IMR-90 (cell line): Measurements from ENCODE around the gene DUS2. TPM values are rescaled to one million over a fixed set of nuclear protein-coding genes. Genes with fewer than 3 reads are reported as not detected.

ENCODE experiments used
- ATAC-seq: fragments of 200-7000 bp; cut with Tn5 transposase; 2 replicates; pipeline ENCODE4 v1.9.1; 2020; ENCODE audit warnings: low read depth, mild to moderate bottlenecking, moderate library complexity
- BruUV-seq: library from RNA; stranded (reverse); fragments of 400-500 nt; replicated peaks from 2 replicates; lab custom pipeline; 2021; lab: Mats Ljungman, UMichigan
- CTCF ChIA-PET: fragments of 300-600 bp; formaldehyde crosslinking; extraction: SDS; loops from one replicate; lab custom pipeline; 2021; ENCODE audit warnings: antibody characterized with exemption; lab: Yijun Ruan, JAX
- POLR2A ChIA-PET: fragments of 300-600 bp; sonication (Branson Sonifier 250); formaldehyde crosslinking; loops from one replicate; lab custom pipeline; 2022; ENCODE audit warnings: antibody characterized with exemption; ENCODE audit not compliant: unreplicated experiment; lab: Charles Lee
- DNase-seq: peaks from one replicate; pipeline ENCODE4 v3.0.0; 2013
- H2AFZ ChIP-seq: replicated peaks from 2 replicates; pipeline ENCODE3; 2013; ENCODE audit warnings: low read length, mild to moderate bottlenecking; ENCODE audit not compliant: poor library complexity
- H2AK5ac ChIP-seq: 2 replicates; pipeline ENCODE4 v1.6.1; 2013; ENCODE audit warnings: low read depth, low read length, inconsistent platforms
- H2AK9ac ChIP-seq: replicated peaks from 2 replicates; pipeline ENCODE3; 2013; ENCODE audit warnings: mild to moderate bottlenecking, low read depth, low read length, moderate library complexity; ENCODE audit not compliant: poor library complexity
- H2BK120ac ChIP-seq: 2 replicates; pipeline ENCODE4 v1.6.1; 2013; ENCODE audit warnings: low read depth, low read length, inconsistent platforms
- H2BK15ac ChIP-seq: 3 replicates; pipeline ENCODE4 v1.6.1; 2013; ENCODE audit warnings: low read depth, low read length, inconsistent platforms
- H2BK20ac ChIP-seq: 2 replicates; pipeline ENCODE4 v1.6.1; 2013; ENCODE audit warnings: low read depth, mild to moderate bottlenecking, inconsistent platforms, low read length, moderate library complexity
- H2BK5ac ChIP-seq: 2 replicates; pipeline ENCODE4 v1.6.1; 2013; ENCODE audit warnings: mild to moderate bottlenecking, low read depth, low read length, inconsistent platforms; ENCODE audit not compliant: poor library complexity, severe bottlenecking
- H3K14ac ChIP-seq: replicated peaks from 2 replicates; pipeline ENCODE4 v1.6.1; 2013; ENCODE audit warnings: low read depth, low read length, inconsistent platforms
- H3K18ac ChIP-seq: 2 replicates; pipeline ENCODE4 v1.6.1; 2013; ENCODE audit warnings: low read depth, low read length, control low read depth
- H3K23ac ChIP-seq: 2 replicates; pipeline ENCODE4 v1.6.1; 2013; ENCODE audit warnings: low read depth, low read length, inconsistent platforms
- H3K27ac ChIP-seq: 2 replicates; pipeline ENCODE4 v1.5.1; 2013; ENCODE audit warnings: mild to moderate bottlenecking, control low read depth, low read length; ENCODE audit not compliant: insufficient read depth
- H3K27me3 ChIP-seq: 2 replicates; pipeline ENCODE4 v1.6.1; 2013; ENCODE audit warnings: low read length; ENCODE audit not compliant: control insufficient read depth, insufficient read depth
- H3K36me3 ChIP-seq: 2 replicates; pipeline ENCODE4 v1.6.1; 2013; ENCODE audit warnings: low read length, mixed read lengths; ENCODE audit not compliant: control insufficient read depth, insufficient read depth
- H3K4ac ChIP-seq: 2 replicates; pipeline ENCODE4 v1.6.1; 2013; ENCODE audit warnings: low read depth, low read length, inconsistent platforms
- H3K4me1 ChIP-seq: 2 replicates; pipeline ENCODE4 v1.6.1; 2013; ENCODE audit warnings: low read length, mixed read lengths; ENCODE audit not compliant: control insufficient read depth, insufficient read depth
- H3K4me2 ChIP-seq: 2 replicates; pipeline ENCODE4 v1.6.1; 2013; ENCODE audit warnings: low read depth, mild to moderate bottlenecking, control low read depth, low read length, moderate library complexity
- H3K4me3 ChIP-seq: 2 replicates; pipeline ENCODE4 v1.5.1; 2013; ENCODE audit warnings: low read depth, mild to moderate bottlenecking, control low read depth, low read length, moderate library complexity; ENCODE audit not compliant: insufficient read depth
- H3K56ac ChIP-seq: 2 replicates; pipeline ENCODE4 v1.6.1; 2013; ENCODE audit warnings: low read length, inconsistent platforms; ENCODE audit not compliant: insufficient read depth; ENCODE audit errors: extremely low read depth
- H3K79me1 ChIP-seq, 2 experiments: 2 replicates each; pipeline ENCODE4 v1.6.1; 2013; ENCODE audit warnings: low read length in 2 of 2, inconsistent platforms in 1 of 2, low read depth in 1 of 2
- H3K9ac ChIP-seq: 2 replicates; pipeline ENCODE4 v1.6.1; 2013; ENCODE audit warnings: low read depth, low read length, control low read depth
- H3K9me1 ChIP-seq: 2 replicates; pipeline ENCODE4 v1.6.1; 2013; ENCODE audit warnings: low read length, inconsistent platforms; ENCODE audit not compliant: insufficient read depth
- H3K9me3 ChIP-seq: 2 replicates; pipeline ENCODE4 v1.6.1; 2013; ENCODE audit warnings: low read length; ENCODE audit not compliant: control insufficient read depth, insufficient read depth
- H4K20me1 ChIP-seq: 2 replicates; pipeline ENCODE4 v1.6.1; 2013; ENCODE audit warnings: low read length, inconsistent platforms; ENCODE audit not compliant: insufficient read depth
- H4K5ac ChIP-seq: 2 replicates; pipeline ENCODE4 v1.6.1; 2013; ENCODE audit warnings: mild to moderate bottlenecking, low read depth, low read length, control low read depth
- H4K8ac ChIP-seq, 2 experiments: 2 replicates each; pipeline ENCODE4 v1.6.1; 2013; ENCODE audit warnings: low read depth in 2 of 2, low read length in 2 of 2, control low read depth in 1 of 2, inconsistent platforms in 1 of 2
- H4K91ac ChIP-seq: 2 replicates; pipeline ENCODE4 v1.6.1; 2013; ENCODE audit warnings: low read depth, low read length, inconsistent platforms; ENCODE audit not compliant: insufficient read depth
- BHLHE40 ChIP-seq: fragments of 150-350 bp; IDR thresholded peaks from 2 replicates; pipeline ENCODE4 v1.6.1; 2016; ENCODE audit warnings: mild to moderate bottlenecking, low read depth, low read length
- CEBPB ChIP-seq: IDR thresholded peaks from 2 replicates; pipeline ENCODE4 v1.6.1; 2012; ENCODE audit warnings: low read depth, low read length, improper control_type of control experiment
- CHD1 ChIP-seq: IDR thresholded peaks from 2 replicates; pipeline ENCODE4 v1.6.1; 2012; ENCODE audit warnings: low read depth, low read length, improper control_type of control experiment
- CTCF ChIP-seq: conservative IDR thresholded peaks from 2 replicates; pipeline ENCODE4 v1.5.1; 2012; ENCODE audit warnings: mild to moderate bottlenecking, low read depth, low read length, improper control_type of control experiment
- FOS ChIP-seq: fragments of 150-350 bp; IDR thresholded peaks from 2 replicates; pipeline ENCODE4 v1.6.1; 2016; ENCODE audit warnings: low read depth, low read length
- MAFK ChIP-seq: IDR thresholded peaks from 2 replicates; pipeline ENCODE4 v1.6.1; 2012; ENCODE audit warnings: low read depth, low read length, improper control_type of control experiment
- MAZ ChIP-seq: IDR thresholded peaks from 2 replicates; pipeline ENCODE4 v1.6.1; 2012; ENCODE audit warnings: low read depth, mild to moderate bottlenecking, low read length, improper control_type of control experiment, moderate library complexity, borderline replicate concordance
- MXI1 ChIP-seq: IDR thresholded peaks from 2 replicates; pipeline ENCODE4 v1.6.1; 2012; ENCODE audit warnings: low read depth, mild to moderate bottlenecking, low read length, moderate library complexity, borderline replicate concordance
- NFE2L2 ChIP-seq: fragments of 150-350 bp; IDR thresholded peaks from 2 replicates; pipeline ENCODE4 v1.6.1; 2016; ENCODE audit warnings: low read depth, mild to moderate bottlenecking, low read length
- POLR2A ChIP-seq: IDR thresholded peaks from 2 replicates; pipeline ENCODE4 v1.6.1; 2012; ENCODE audit warnings: mild to moderate bottlenecking, low read depth, low read length
- RAD21 ChIP-seq: IDR thresholded peaks from 2 replicates; pipeline ENCODE4 v1.6.1; 2012; ENCODE audit warnings: low read length, improper control_type of control experiment
- RCOR1 ChIP-seq: IDR thresholded peaks from 2 replicates; pipeline ENCODE4 v1.6.1; 2012; ENCODE audit warnings: mild to moderate bottlenecking, low read length, improper control_type of control experiment; ENCODE audit not compliant: insufficient replicate concordance
- RFX5 ChIP-seq: IDR thresholded peaks from 2 replicates; pipeline ENCODE4 v1.8.0; 2012; ENCODE audit warnings: low read depth, mild to moderate bottlenecking, low read length, moderate library complexity
- SMC3 ChIP-seq: fragments of 150-350 bp; IDR thresholded peaks from 2 replicates; pipeline ENCODE4 v1.6.1; 2016; ENCODE audit warnings: low read depth, mild to moderate bottlenecking, antibody characterized with exemption, low read length, moderate library complexity
- WGBS, 2 experiments: methylation state at CpG; one replicate each; pipeline versions ENCODE4 v1.1.5 to v1.1.7; 2013; ENCODE audit warnings: missing lambda C conversion rate in 2 of 2; ENCODE audit not compliant: insufficient read length in 1 of 2; ENCODE audit errors: extremely low coverage in 2 of 2; 5-methylcytosine and 5-hydroxymethylcytosine counted together
- dilution Hi-C: fragments of 300-500 bp; cut with HindIII; formaldehyde crosslinking; loops from one replicate; pipeline ENCODE4 v1.14.3; 2018; ENCODE audit warnings: low sequenced_read_pairs; ENCODE audit not compliant: unreplicated experiment
- in situ Hi-C: fragments of 300-500 bp; cut with MboI; formaldehyde crosslinking; loops from 3 replicates; pipeline ENCODE4 v1.14.3; 2019; ENCODE audit warnings: low sequenced_read_pairs, inconsistent platforms, mixed read lengths
- intact Hi-C: fragments of 100-400 bp; cut with micrococcal nuclease; formaldehyde crosslinking; loops from 2 replicates; pipeline ENCODE4 v1.10.0; 2022
- polyA plus RNA-seq, 3 experiments: library from polyadenylated mRNA; depleted of rRNA; stranded (reverse); fragments of >200 nt; gene quantifications; 2 replicates each; pipeline ENCODE4 v1.2.3, GENCODE V29; 2012; ENCODE audit warnings: low replicate concordance in 1 of 3
- total RNA-seq: library from RNA; depleted of rRNA; stranded (reverse); fragments of >200 nt; gene quantifications from 2 replicates; pipeline ENCODE4 v1.2.3, GENCODE V29; 2012
- TF ChIP-seq, protein P1 (sequence below): fragments of 150-350 bp; IDR thresholded peaks from 2 replicates; pipeline ENCODE4 v1.6.1; 2017; ENCODE audit warnings: mild to moderate bottlenecking, antibody characterized with exemption, low read length, low read depth
- TF ChIP-seq, protein P2 (sequence below): fragments of 150-350 bp; IDR thresholded peaks from 2 replicates; pipeline ENCODE4 v1.6.1; 2016; ENCODE audit warnings: low read depth, mild to moderate bottlenecking, low read length, moderate library complexity, borderline replicate concordance

DUS2 gene
- total and polyA plus RNA-seq, 2 of the 4 experiments (the other 2 are of a cell fraction): 15.8 to 30.5 TPM

DNA sequence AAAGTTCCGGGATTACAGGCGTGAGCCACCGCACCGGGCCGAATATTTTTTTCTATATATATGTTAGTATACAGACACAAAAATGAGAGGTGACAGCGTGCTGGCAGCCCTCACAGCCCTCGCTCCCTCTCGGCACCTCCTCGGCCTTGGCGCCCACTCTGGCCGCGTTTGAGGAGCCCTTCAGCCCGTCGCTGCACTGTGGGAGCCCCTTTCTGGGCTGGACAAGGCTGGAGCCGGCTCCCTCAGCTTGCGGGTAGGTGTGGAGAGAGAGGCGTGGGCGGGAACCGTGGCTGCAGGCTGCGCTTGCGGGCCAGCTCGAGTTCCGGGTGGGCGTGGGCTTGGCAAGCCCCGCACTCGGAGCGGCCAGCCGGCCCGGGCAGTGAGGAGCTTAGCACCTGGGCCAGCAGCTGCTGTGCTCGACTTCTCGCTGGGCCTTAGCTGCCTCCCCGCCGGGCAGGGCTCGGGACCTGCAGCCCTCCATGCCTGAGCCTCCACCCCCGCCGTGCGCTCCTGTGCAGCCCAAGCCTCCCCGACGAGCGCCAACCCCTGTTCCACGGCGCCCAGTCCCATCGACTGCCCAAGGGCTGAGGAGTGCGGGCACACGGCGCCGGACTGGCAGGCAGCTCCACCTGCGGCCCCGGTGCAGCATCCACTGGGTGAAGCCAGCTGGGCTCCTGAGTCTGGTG is 40.9 kb upstream of the DUS2 start:
- Histone ChIP-seq H3K56ac (no peak overlapping the region), H3K4me2 (no peak overlapping the region), H2AK9ac (no peak overlapping the region), H4K91ac (no peak overlapping the region), H3K4ac (no peak overlapping the region), H3K23ac (no peak overlapping the region), H4K5ac (no peak overlapping the region), H3K9ac (no peak overlapping the region), H3K9me1 (no peaks in the 10 kb centered on the region), H2BK20ac (no peak overlapping the region), H2BK120ac (no peak overlapping the region), H3K27ac (no peak overlapping the region), H3K4me3 (no peak overlapping the region), H3K4me1 (peaks cover 1% of the 10 kb centered on the region; the same call in 1 of the 2 replicates), H3K14ac (no peak overlapping the region), H2BK15ac (no peak overlapping the region), H3K79me1 (no peaks in the 10 kb centered on the region), H3K27me3 (peaks cover 17% of the 10 kb centered on the region), H4K20me1 (no peaks in the 10 kb centered on the region), H4K8ac (no peak overlapping the region), H2AK5ac (no peak overlapping the region), H3K9me3 (no peaks in the 10 kb centered on the region), H2AFZ (no peak overlapping the region), H2BK5ac (no peak overlapping the region), H3K18ac (no peak overlapping the region), H3K36me3 (no peaks in the 10 kb centered on the region)
- in situ Hi-C loops (loop anchor here (10.0 kb wide), 1 partner anchor 243 kb away; no protein-coding TSS in a partner anchor), intact Hi-C loops (no loop called here), dilution Hi-C loops (no loop called here)
- POLR2A ChIA-PET: interaction anchor here (0.6 kb wide), 1 partner anchor 53 kb away, joined by 4 read pairs; no protein-coding TSS in a partner anchor
- 94% methylated on average over 21 of the region's 49 CpGs; no CpG with 5 or more reads in 1 of the 2 experiments for WGBS, 2 experiments
- CTCF ChIA-PET: no interaction called here
- DNase-seq (no peak), ATAC-seq (no peak)
- no peak for TF ChIP-seq CEBPB
- TF ChIP-seq MAFK: no peak
- no peak for TF ChIP-seq CHD1
- TF ChIP-seq, protein P1, sequence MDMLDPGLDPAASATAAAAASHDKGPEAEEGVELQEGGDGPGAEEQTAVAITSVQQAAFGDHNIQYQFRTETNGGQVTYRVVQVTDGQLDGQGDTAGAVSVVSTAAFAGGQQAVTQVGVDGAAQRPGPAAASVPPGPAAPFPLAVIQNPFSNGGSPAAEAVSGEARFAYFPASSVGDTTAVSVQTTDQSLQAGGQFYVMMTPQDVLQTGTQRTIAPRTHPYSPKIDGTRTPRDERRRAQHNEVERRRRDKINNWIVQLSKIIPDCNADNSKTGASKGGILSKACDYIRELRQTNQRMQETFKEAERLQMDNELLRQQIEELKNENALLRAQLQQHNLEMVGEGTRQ: no peak
- TF ChIP-seq, protein P2, sequence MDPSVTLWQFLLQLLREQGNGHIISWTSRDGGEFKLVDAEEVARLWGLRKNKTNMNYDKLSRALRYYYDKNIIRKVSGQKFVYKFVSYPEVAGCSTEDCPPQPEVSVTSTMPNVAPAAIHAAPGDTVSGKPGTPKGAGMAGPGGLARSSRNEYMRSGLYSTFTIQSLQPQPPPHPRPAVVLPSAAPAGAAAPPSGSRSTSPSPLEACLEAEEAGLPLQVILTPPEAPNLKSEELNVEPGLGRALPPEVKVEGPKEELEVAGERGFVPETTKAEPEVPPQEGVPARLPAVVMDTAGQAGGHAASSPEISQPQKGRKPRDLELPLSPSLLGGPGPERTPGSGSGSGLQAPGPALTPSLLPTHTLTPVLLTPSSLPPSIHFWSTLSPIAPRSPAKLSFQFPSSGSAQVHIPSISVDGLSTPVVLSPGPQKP: no peak
- no peak for TF ChIP-seq MAZ
- no peak for TF ChIP-seq FOS
- TF ChIP-seq RCOR1: no peak
- TF ChIP-seq RFX5: no peak
- TF ChIP-seq MXI1: no peak
- no peak for TF ChIP-seq RAD21
- TF ChIP-seq NFE2L2: no peak
- no peak for TF ChIP-seq POLR2A
- no peak for TF ChIP-seq CTCF
- TF ChIP-seq BHLHE40: no peak
- no peak for TF ChIP-seq SMC3
- BruUV-seq: no TSS peak
